K562 (cell line): Measurements from ENCODE around the gene DRC1. TPM values are rescaled to one million over a fixed set of nuclear protein-coding genes. Genes with fewer than 3 reads are reported as not detected.

Experiments
- ATAC-seq: fragments of 200-7000 bp; cut with Tn5 transposase; 3 replicates; pipeline ENCODE4 v1.9.1; 2020; ENCODE audit warnings: moderate library complexity
- BruUV-seq: library from RNA; stranded (reverse); fragments of 400-500 nt; replicated peaks from 2 replicates; lab custom pipeline; 2021; lab: Mats Ljungman, UMichigan
- CTCF ChIA-PET: fragments of 300-600 bp; formaldehyde crosslinking; extraction: SDS; loops from one replicate; lab custom pipeline; 2021; ENCODE audit warnings: low intra/inter-chr PET ratio; lab: Yijun Ruan, JAX
- POLR2A ChIA-PET: fragments of 300-600, 350-650 bp; sonication (Branson Sonifier 250); formaldehyde crosslinking; extraction: SDS; loops from one replicate; lab custom pipeline; 2021; ENCODE audit warnings: antibody characterized with exemption, inconsistent platforms; lab: Yijun Ruan, JAX
- DNase-seq, 4 experiments: peaks; one replicate each; pipeline versions ENCODE4 v3.0.0 to v3.0.0-alpha.2; 2011 to 2018; ENCODE audit warnings: low spot score in 3 of 4, mixed read lengths in 3 of 4; ENCODE audit errors: extremely low read depth in 1 of 4
- FAIRE-seq: peaks from 2 replicates; lab custom pipeline; 2011; peaks lifted over from hg19 to GRCh38; lab: Jason Lieb, UNC
- H2AFZ ChIP-seq: 2 replicates; pipeline ENCODE4 v1.6.0; 2011; ENCODE audit warnings: low read depth, low read length, control low read depth, inconsistent platforms
- H3K27ac ChIP-seq: fragments of 200-600 bp; 3 replicates; pipeline ENCODE4 v1.8.0; 2011; ENCODE audit warnings: low read depth, mild to moderate bottlenecking, control low read depth, inconsistent platforms, low read length, moderate library complexity, mixed read lengths; ENCODE audit errors: extremely low read depth
- H3K27me3 ChIP-seq, 2 experiments: fragments of 300-600 bp in 1 of 2; 2 replicates in 1 of 2; 3 replicates in 1 of 2; pipeline versions ENCODE4 v1.6.0 to v1.8.0; 2011; ENCODE audit warnings: inconsistent platforms in 2 of 2, low read length in 2 of 2, mild to moderate bottlenecking in 1 of 2, mixed read lengths in 1 of 2, moderate library complexity in 1 of 2; ENCODE audit not compliant: control insufficient read depth in 2 of 2, insufficient read depth in 2 of 2
- H3K36me3 ChIP-seq: fragments of 300-600 bp; 3 replicates; pipeline ENCODE4 v1.8.0; 2011; ENCODE audit warnings: mild to moderate bottlenecking, low read length, inconsistent platforms; ENCODE audit not compliant: control insufficient read depth, insufficient read depth
- H3K4me1 ChIP-seq, 2 experiments: fragments of 200-600 bp in 1 of 2; replicated peaks in 1 of 2; 2 replicates in 1 of 2; 3 replicates in 1 of 2; pipeline versions ENCODE4 v1.5.1 to v1.8.0; 2011; ENCODE audit warnings: inconsistent platforms in 2 of 2, low read length in 2 of 2, mild to moderate bottlenecking in 1 of 2, mixed read lengths in 1 of 2, moderate library complexity in 1 of 2; ENCODE audit not compliant: control insufficient read depth in 2 of 2, insufficient read depth in 2 of 2
- H3K4me2 ChIP-seq: 2 replicates; pipeline ENCODE4 v1.6.1; 2011; ENCODE audit warnings: low read length, control low read depth, inconsistent platforms, mixed read lengths; ENCODE audit not compliant: insufficient read depth
- H3K4me3 ChIP-seq: fragments of 200-600 bp; sonication (generic), shearing (Covaris generic); 2 replicates; pipeline ENCODE4 v1.5.1; 2016; ENCODE audit warnings: control low read depth, inconsistent platforms
- H3K79me2 ChIP-seq: fragments of 200-600 bp; 3 replicates; pipeline ENCODE4 v1.8.0; 2011; ENCODE audit warnings: low read length, inconsistent platforms; ENCODE audit not compliant: control insufficient read depth, insufficient read depth
- H3K9ac ChIP-seq, 2 experiments: 2 replicates each; pipeline versions ENCODE4 v1.6.0 to v1.6.1; 2011; ENCODE audit warnings: low read depth in 2 of 2, low read length in 2 of 2, control low read depth in 1 of 2, inconsistent platforms in 1 of 2, mild to moderate bottlenecking in 1 of 2, mixed read lengths in 1 of 2; ENCODE audit not compliant: insufficient read depth in 1 of 2
- H3K9me1 ChIP-seq: one replicate; pipeline ENCODE4 v1.6.0; 2011; ENCODE audit warnings: inconsistent platforms, mild to moderate bottlenecking, low read length, moderate library complexity; ENCODE audit not compliant: control insufficient read depth, insufficient read depth
- H3K9me3 ChIP-seq: replicated peaks from 2 replicates; pipeline ENCODE4 v1.5.1; 2011; ENCODE audit warnings: low read depth, low read length, inconsistent platforms; ENCODE audit not compliant: control insufficient read depth, insufficient read depth
- H4K20me1 ChIP-seq: replicated peaks from 2 replicates; pipeline ENCODE4 v1.6.1; 2011; ENCODE audit warnings: low read length, inconsistent platforms, mixed read lengths; ENCODE audit not compliant: control insufficient read depth, insufficient read depth
- ETV6 ChIP-seq, 3 experiments: fragments of 150-350 bp in 1 of 3; sonication (generic) in 1 of 3; formaldehyde crosslinking in 1 of 3; IDR thresholded peaks; 2 replicates each; pipeline versions ENCODE4 v1.6.1 to v1.8.0; 2014 to 2022; ENCODE audit warnings: borderline replicate concordance in 2 of 3, low read depth in 2 of 3, antibody characterized with exemption in 1 of 3, low read length in 1 of 3, mild to moderate bottlenecking in 1 of 3, missing genetic modification reagents in 1 of 3
- POLR2H ChIP-seq: IDR thresholded peaks from 2 replicates; pipeline ENCODE4 v1.6.1; 2016; ENCODE audit warnings: missing genetic modification characterization, low read depth, mild to moderate bottlenecking, control low read depth, missing compliant biosample characterization, moderate library complexity
- SRF ChIP-seq, 2 experiments: fragments of 250-450, 450-650 bp in 1 of 2; sonication (Bioruptor Pico) in 1 of 2; sonication (generic) in 1 of 2; formaldehyde crosslinking; IDR thresholded peaks; 2 replicates each; pipeline versions ENCODE4 v1.5.0 to v1.5.1; 2020 to 2022; ENCODE audit warnings: mild to moderate bottlenecking in 1 of 2, missing genetic modification reagents in 1 of 2
- ZNF146 ChIP-seq: IDR thresholded peaks from one replicate; pipeline ENCODE4 v1.6.1; 2018; ENCODE audit warnings: missing compliant biosample characterization; ENCODE audit not compliant: unreplicated experiment
- WGBS: fragments of 100-300 bp; shearing (Covaris generic); methylation state at CpG from one replicate; pipeline ENCODE4 v1.1.6; 2016; ENCODE audit warnings: low coverage, mixed read lengths; ENCODE audit not compliant: insufficient coverage; ENCODE audit errors: missing lambda C conversion rate; 5-methylcytosine and 5-hydroxymethylcytosine counted together
- in situ Hi-C: fragments of 300-500 bp; cut with MboI; formaldehyde crosslinking; loops from 4 replicates; pipeline ENCODE4 v1.15.0; 2018; ENCODE audit warnings: inconsistent platforms, mixed read lengths
- intact Hi-C: fragments of 100-400 bp; cut with micrococcal nuclease; formaldehyde crosslinking; loops from 2 replicates; pipeline ENCODE4 v1.14.2; 2022
- polyA plus RNA-seq, 8 experiments: library from polyadenylated mRNA; depleted of rRNA in 4 of 8; stranded (reverse) in 5 of 8; unstranded in 3 of 8; fragments of >200 nt; fragmentation: Nextera tagmentation in 2 of 8; fragmentation: Illumina TruSeq in 1 of 8; extraction: Ambion mirVana in 2 of 8; extraction: Trizol in 1 of 8; gene quantifications; 2 replicates each; pipeline versions ENCODE4 v1.2.1 to v1.2.3, GENCODE V29; 2011 to 2014; ENCODE audit warnings: inconsistent platforms in 1 of 8, missing spikeins in 1 of 8
- total RNA-seq, 7 experiments: library from RNA; depleted of rRNA in 6 of 7; stranded (reverse); fragments of >200 nt in 6 of 7; fragmentation: Illumina TruSeq in 2 of 7; extraction: Trizol in 2 of 7; gene quantifications; 2 replicates each; pipeline versions ENCODE4 v1.2.1 to v1.2.3, GENCODE V29; 2011 to 2021; ENCODE audit warnings: low replicate concordance in 1 of 7

The DRC1 gene
- total and polyA plus RNA-seq, 9 of the 15 experiments (the other 6 are each of a cell fraction or from before 2014, with no cell fraction given): 0.07 to 0.10 TPM; not detected in 7

DNA sequence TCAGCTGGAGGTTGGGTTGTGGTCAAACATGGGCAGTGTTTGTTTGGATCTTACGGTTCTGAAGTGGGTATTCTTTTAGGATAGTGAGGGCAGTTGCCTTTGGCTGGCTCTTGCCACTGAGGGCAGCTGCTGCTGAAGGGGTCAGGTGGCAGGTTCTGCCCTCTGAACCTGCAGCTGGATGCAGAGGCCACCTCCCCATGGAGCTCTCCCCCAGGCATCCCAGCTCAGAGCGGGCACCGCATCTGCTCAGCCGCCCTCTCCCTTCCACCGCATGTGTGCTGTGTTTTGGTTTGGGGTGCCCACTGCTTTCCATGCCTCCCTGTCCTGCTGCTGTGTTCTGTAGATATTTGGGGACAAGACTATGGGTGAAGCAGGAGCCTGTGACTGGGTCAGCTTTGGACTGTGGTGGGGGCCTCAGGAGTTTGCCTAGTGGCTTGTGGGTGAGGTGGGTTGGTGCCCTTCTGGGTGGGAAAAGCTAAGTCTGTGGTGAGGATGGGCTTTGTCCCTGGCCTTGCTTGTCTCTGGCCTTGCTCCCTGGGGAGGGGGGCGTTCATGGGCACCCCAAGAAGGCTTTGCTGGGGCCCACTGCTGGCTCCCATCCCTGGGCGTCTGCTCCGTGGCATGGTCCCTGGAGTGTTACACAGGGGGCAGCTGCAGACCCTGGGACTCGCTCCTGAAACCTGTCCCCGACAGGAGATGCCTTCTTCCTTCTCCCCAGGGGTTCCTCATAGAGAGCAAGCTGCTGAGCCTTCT lies 47.7 kb downstream of the DRC1 start:
- peaks cover 0 to 20% of the 10 kb centered on the region in 2 experiments; a peak in 3 of 5 replicates for H3K27me3 ChIP-seq
- no peaks in the 10 kb centered on the region for H3K36me3 ChIP-seq
- H2AFZ ChIP-seq: no peak overlapping the region
- ATAC-seq (peak; percentile 26; the same call in 2 of the 3 replicates), DNase-seq (no peak), FAIRE-seq (no peak)
- no TSS peak for BruUV-seq
- no peaks in the 10 kb centered on the region for H4K20me1 ChIP-seq
- peaks cover 0 to 4% of the 10 kb centered on the region in 2 experiments; a peak in 2 of 5 replicates for H3K4me1 ChIP-seq
- CTCF ChIA-PET: no interaction called here
- H3K27ac ChIP-seq: no peak overlapping the region
- H3K9me1 ChIP-seq: no peaks in the 10 kb centered on the region
- H3K79me2 ChIP-seq: no peaks in the 10 kb centered on the region
- no peak overlapping the region for H3K4me3 ChIP-seq
- 30% methylated on average over 10 of the region's 10 CpGs for WGBS
- in situ Hi-C loops: no loop called here
- H3K4me2 ChIP-seq: no peak overlapping the region
- H3K9ac ChIP-seq: 0 out of 4 replicates have a peak overlapping the region, but pooled peaks of 1 of the 2 experiments have one; percentile 13
- TF ChIP-seq SRF (CRISPR knock-in tag; IDR thresholded peaks at IDR 0.05) (no peak), ETV6 (IDR thresholded peaks at IDR 0.05; ENCODE audit: borderline replicate concordance in 1 of 2, low read depth in 2 of 2, low read length in 1 of 2) (no peak), ETV6 (CRISPR knock-in tag; IDR thresholded peaks at IDR 0.05; ENCODE audit: borderline replicate concordance) (no peak), POLR2H (tag) (no peak), ZNF146 (CRISPR knock-in tag) (no peak)
- H3K9me3 ChIP-seq: no peaks in the 10 kb centered on the region
- POLR2A ChIA-PET: interaction anchor here (0.5 to 0.8 kb wide), 4 partner anchors 10 to 576 kb away, joined by 3 read pairs; no protein-coding TSS in a partner anchor
- intact Hi-C loops: no loop called here
